Measurements from ENCODE around the gene PAPOLA.

DNA sequence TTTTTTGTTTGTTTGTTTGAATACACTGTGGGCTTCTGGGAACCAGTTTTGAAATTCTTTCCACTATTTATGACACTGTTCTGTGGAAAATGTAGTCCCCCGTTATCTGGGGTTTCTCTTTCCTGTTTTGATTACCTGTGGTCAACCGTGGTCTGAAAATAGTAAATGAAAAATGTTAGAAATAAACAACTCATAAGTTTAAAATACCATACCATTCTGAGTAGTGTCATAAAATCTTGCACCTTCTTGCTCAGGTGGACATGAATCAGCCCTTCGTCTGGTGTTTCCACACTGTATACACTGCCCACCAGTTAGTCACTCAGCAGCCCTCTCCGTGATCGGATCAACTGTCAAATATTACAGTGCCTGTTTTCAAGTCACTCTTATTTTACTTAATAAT lies 5.1 kb upstream of the PAPOLA start:
- no peak for TF ChIP-seq CTCF (IDR thresholded peaks at IDR 0.05)
- no peak for TF ChIP-seq POLR2A (IDR thresholded peaks at IDR 0.05)

Measured in Peyer's patch (tissue), 4 donors.